ENCODE data around the gene ATOH8. TPM values are rescaled to one million over a fixed set of nuclear protein-coding genes. Genes with fewer than 3 reads are reported as not detected.

Gene ATOH8
- total RNA-seq, 1 donor from 2014 or later = 0.79 TPM

- TF ChIP-seq CTCF (IDR thresholded peaks at IDR 0.05; ENCODE audit: insufficient read depth, low read length, severe bottlenecking) = no peak
- no peaks in the 10 kb centered on the region for H3K36me3 ChIP-seq (ENCODE audit: control insufficient read depth, insufficient read depth, low read length)
- no peak overlapping the region for H3K4me3 ChIP-seq (ENCODE audit: low read depth, low read length)
- FAIRE-seq (peak; percentile 23), DNase-seq (ENCODE audit: low read depth) (no peak)
- peaks cover 7% of the 10 kb centered on the region for H3K27me3 ChIP-seq (ENCODE audit: control insufficient read depth, insufficient read depth, low read length)
These were observed 12.5 kb upstream of the ATOH8 start for GRCh38 chr2:85741211-85741832.

GRCh38 chr2:85741833-85742455 lies 11.8 kb upstream of the ATOH8 start:
- DNase-seq (ENCODE audit: low read depth) (peak; percentile 70), FAIRE-seq (no peak)
- Histone ChIP-seq H3K36me3 (ENCODE audit: control insufficient read depth, insufficient read depth, low read length) (no peaks in the 10 kb centered on the region), H3K4me3 (ENCODE audit: low read depth, low read length) (no peak overlapping the region), H3K27me3 (ENCODE audit: control insufficient read depth, insufficient read depth, low read length) (peaks cover 10% of the 10 kb centered on the region)
- no peak for TF ChIP-seq CTCF (IDR thresholded peaks at IDR 0.05; ENCODE audit: insufficient read depth, low read length, severe bottlenecking)

- DNase-seq (ENCODE audit: low read depth) (peak; percentile 69), FAIRE-seq (no peak)
- H3K27me3 ChIP-seq (ENCODE audit: control insufficient read depth, insufficient read depth, low read length) = peaks cover 15% of the 10 kb centered on the region
- H3K4me3 ChIP-seq (ENCODE audit: low read depth, low read length) = no peak overlapping the region
- no peaks in the 10 kb centered on the region for H3K36me3 ChIP-seq (ENCODE audit: control insufficient read depth, insufficient read depth, low read length)
- TF ChIP-seq CTCF (IDR thresholded peaks at IDR 0.05; ENCODE audit: insufficient read depth, low read length, severe bottlenecking) = no peak
These were observed 10.3 kb upstream of the ATOH8 start for GRCh38 chr2:85743304-85743978.

GRCh38 chr2:85744055-85744454 lies 9.7 kb upstream of the ATOH8 start:
- Histone ChIP-seq H3K27me3 (ENCODE audit: control insufficient read depth, insufficient read depth, low read length) (peaks cover 21% of the 10 kb centered on the region), H3K36me3 (ENCODE audit: control insufficient read depth, insufficient read depth, low read length) (no peaks in the 10 kb centered on the region), H3K4me3 (ENCODE audit: low read depth, low read length) (no peak overlapping the region)
- TF ChIP-seq CTCF (IDR thresholded peaks at IDR 0.05; ENCODE audit: insufficient read depth, low read length, severe bottlenecking) = no peak
- FAIRE-seq (no peak), DNase-seq (ENCODE audit: low read depth) (no peak)

- Histone ChIP-seq H3K27me3 (ENCODE audit: control insufficient read depth, insufficient read depth, low read length) (peaks cover 25% of the 10 kb centered on the region), H3K36me3 (ENCODE audit: control insufficient read depth, insufficient read depth, low read length) (no peaks in the 10 kb centered on the region), H3K4me3 (ENCODE audit: low read depth, low read length) (no peak overlapping the region)
- no peak for FAIRE-seq
- no peak for TF ChIP-seq CTCF (IDR thresholded peaks at IDR 0.05; ENCODE audit: insufficient read depth, low read length, severe bottlenecking)
- no peak for DNase-seq (ENCODE audit: low read depth)
These were observed 8.8 kb upstream of the ATOH8 start for GRCh38 chr2:85744741-85745601.
